Esophagus muscularis mucosa (tissue), 4 donors: Measurements from ENCODE around the gene PLPP4. TPM values are rescaled to one million over a fixed set of nuclear protein-coding genes. Genes with fewer than 3 reads are reported as not detected.

Experiments used
- DNase-seq: peaks from one replicate; pipeline ENCODE4 v3.0.0-alpha.2; 2017; ENCODE audit errors: extremely low spot score
- H3K27ac ChIP-seq, 4 donors: fragments of 200-600 bp; sonication (generic); replicated peaks in 1 of 4; 1 replicate in 3 of 4; 2 replicates in 1 of 4; pipeline ENCODE4 v1.5.1; 2016 to 2019; ENCODE audit warnings: mild to moderate bottlenecking in 1 of 4
- H3K27me3 ChIP-seq, 4 donors: fragments of 200-600 bp; sonication (generic); one replicate each; pipeline versions ENCODE4 v1.5.1 to v1.6.0; 2016 to 2019
- H3K36me3 ChIP-seq, 4 donors: fragments of 200-600 bp; sonication (generic); one replicate each; pipeline ENCODE4 v1.5.1; 2016 to 2019
- H3K4me1 ChIP-seq, 4 donors: fragments of 200-600 bp; sonication (generic); one replicate each; pipeline ENCODE4 v1.5.1; 2016 to 2019
- H3K4me3 ChIP-seq, 4 donors: fragments of 200-600 bp; sonication (generic); 1 replicate in 2 of 4; 2 replicates in 2 of 4; pipeline ENCODE4 v1.5.1; 2016 to 2019; ENCODE audit warnings: mild to moderate bottlenecking in 4 of 4, moderate library complexity in 1 of 4
- H3K9me3 ChIP-seq, 4 donors: fragments of 200-600 bp; sonication (generic); 1 replicate in 3 of 4; 2 replicates in 1 of 4; pipeline ENCODE4 v1.5.1; 2016 to 2019
- EP300 ChIP-seq: sonication (generic); formaldehyde crosslinking; IDR thresholded peaks from one replicate; pipeline ENCODE4 v1.6.1; 2017; ENCODE audit warnings: antibody characterized with exemption
- POLR2A ChIP-seq: fragments of 450-650 bp; IDR thresholded peaks from one replicate; pipeline ENCODE4 v1.6.1; 2017; ENCODE audit warnings: antibody characterized with exemption, moderate library complexity, mild to moderate bottlenecking, low read depth
- POLR2AphosphoS5 ChIP-seq, 2 donors: sonication (generic); formaldehyde crosslinking; IDR thresholded peaks; one replicate each; pipeline ENCODE4 v1.6.1; 2017; ENCODE audit warnings: antibody characterized with exemption in 2 of 2
- WGBS: methylation state at CpG from one replicate; pipeline ENCODE4 v1.1.5; 2018; 5-methylcytosine and 5-hydroxymethylcytosine counted together
- intact Hi-C: fragments of 100-400 bp; cut with DNase I; formaldehyde crosslinking; loops from one replicate; pipeline ENCODE4 v1.15.1; 2023
- total RNA-seq, 4 donors: library from RNA; depleted of rRNA; stranded (reverse); fragments of >200 nt; gene quantifications; one replicate each; pipeline versions ENCODE4 v1.1.0 to v1.2.1, GENCODE V29; 2016
- TF ChIP-seq, protein P1 (sequence below), 3 experiments: fragments of 200-600 bp in 2 of 3; fragments of 450-650 bp in 1 of 3; sonication (generic) in 2 of 3; IDR thresholded peaks; one replicate each; pipeline ENCODE4 v1.5.1; 2017 to 2019; ENCODE audit warnings: antibody characterized with exemption in 3 of 3, mild to moderate bottlenecking in 2 of 3, moderate library complexity in 1 of 3

PLPP4 gene
- total RNA-seq, 4 donors from 2014 or later, result 0.84 to 2.1 (median 1.3) TPM

- H3K27ac ChIP-seq, result no peak overlapping the region
- H3K36me3 ChIP-seq, result no peaks in the 10 kb centered on the region
- TF ChIP-seq POLR2AphosphoS5 (IDR thresholded peaks at IDR 0.05) (no peak), EP300 (no peak), POLR2A (no peak)
- TF ChIP-seq, protein P1, sequence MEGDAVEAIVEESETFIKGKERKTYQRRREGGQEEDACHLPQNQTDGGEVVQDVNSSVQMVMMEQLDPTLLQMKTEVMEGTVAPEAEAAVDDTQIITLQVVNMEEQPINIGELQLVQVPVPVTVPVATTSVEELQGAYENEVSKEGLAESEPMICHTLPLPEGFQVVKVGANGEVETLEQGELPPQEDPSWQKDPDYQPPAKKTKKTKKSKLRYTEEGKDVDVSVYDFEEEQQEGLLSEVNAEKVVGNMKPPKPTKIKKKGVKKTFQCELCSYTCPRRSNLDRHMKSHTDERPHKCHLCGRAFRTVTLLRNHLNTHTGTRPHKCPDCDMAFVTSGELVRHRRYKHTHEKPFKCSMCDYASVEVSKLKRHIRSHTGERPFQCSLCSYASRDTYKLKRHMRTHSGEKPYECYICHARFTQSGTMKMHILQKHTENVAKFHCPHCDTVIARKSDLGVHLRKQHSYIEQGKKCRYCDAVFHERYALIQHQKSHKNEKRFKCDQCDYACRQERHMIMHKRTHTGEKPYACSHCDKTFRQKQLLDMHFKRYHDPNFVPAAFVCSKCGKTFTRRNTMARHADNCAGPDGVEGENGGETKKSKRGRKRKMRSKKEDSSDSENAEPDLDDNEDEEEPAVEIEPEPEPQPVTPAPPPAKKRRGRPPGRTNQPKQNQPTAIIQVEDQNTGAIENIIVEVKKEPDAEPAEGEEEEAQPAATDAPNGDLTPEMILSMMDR (IDR thresholded peaks at IDR 0.05), result no peak
- 73% methylated on average over 2 of the region's 2 CpGs for WGBS
- peak; percentile 68 for DNase-seq
- no peaks in the 10 kb centered on the region for H3K9me3 ChIP-seq
- intact Hi-C loops, result no loop called here
- H3K4me3 ChIP-seq, result no peak overlapping the region
- peaks cover 0 to 27% (median 0%) of the 10 kb centered on the region in 4 donors for H3K27me3 ChIP-seq
- H3K4me1 ChIP-seq, result no peaks in the 10 kb centered on the region
Measured at GRCh38 chr10:120515741-120516140, 58.7 kb downstream of the PLPP4 start.

DNA sequence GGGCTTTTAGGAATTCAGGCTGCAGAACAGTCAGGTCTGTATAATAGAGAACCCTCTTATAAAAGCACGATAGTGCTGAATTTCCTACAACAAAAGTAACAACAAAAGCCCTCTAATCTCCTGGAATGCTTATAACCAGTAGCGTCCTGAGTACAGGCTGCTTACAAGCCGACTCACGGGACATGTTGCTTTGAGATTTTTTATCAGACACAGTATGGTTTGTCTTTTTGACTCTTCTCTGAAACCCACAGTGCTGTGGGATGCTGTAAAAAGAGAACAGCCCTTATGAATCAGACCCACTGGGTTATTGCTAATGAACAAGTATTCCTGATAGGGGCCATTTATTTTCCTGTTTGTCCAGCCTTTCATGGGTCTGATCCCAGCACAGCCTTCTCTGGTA is 59.4 kb downstream of the PLPP4 start:
- no peaks in the 10 kb centered on the region for H3K36me3 ChIP-seq
- DNase-seq, result peak; percentile 14
- TF ChIP-seq, protein P1 (IDR thresholded peaks at IDR 0.05), result no peak
- TF ChIP-seq EP300 (no peak), POLR2A (no peak), POLR2AphosphoS5 (IDR thresholded peaks at IDR 0.05) (no peak)
- H3K27me3 ChIP-seq, result peaks cover 0 to 27% (median 0%) of the 10 kb centered on the region in 4 donors
- H3K4me3 ChIP-seq, result no peak overlapping the region
- no peak overlapping the region for H3K27ac ChIP-seq
- intact Hi-C loops, result no loop called here
- H3K4me1 ChIP-seq, result no peaks in the 10 kb centered on the region
- H3K9me3 ChIP-seq, result no peaks in the 10 kb centered on the region
- 80% methylated on average over 4 of the region's 4 CpGs for WGBS

DNA sequence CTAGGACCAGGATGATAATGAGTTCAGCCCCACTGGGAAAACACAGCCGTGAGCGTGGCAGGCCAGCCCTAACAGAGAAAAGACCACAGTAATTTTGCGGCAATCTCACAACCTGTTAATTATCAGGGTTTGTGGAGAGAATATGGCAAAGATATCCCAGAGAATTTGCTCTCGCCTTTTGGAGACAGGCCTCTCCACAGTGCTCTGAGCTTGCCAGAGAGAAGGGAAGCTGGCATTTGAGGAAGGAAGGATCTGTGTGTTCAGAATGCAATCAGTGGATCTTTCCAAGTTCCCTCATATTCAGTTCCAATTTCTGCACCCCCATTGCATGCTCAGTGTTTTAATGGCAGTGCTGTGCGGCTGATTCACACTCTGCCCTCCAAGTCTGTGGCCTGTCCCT is 60.2 kb downstream of the PLPP4 start:
- TF ChIP-seq, protein P1 (IDR thresholded peaks at IDR 0.05), result no peak
- TF ChIP-seq EP300 (no peak), POLR2AphosphoS5 (IDR thresholded peaks at IDR 0.05) (no peak)
- WGBS, result 72% methylated on average over 5 of the region's 5 CpGs
- no peaks in the 10 kb centered on the region for H3K36me3 ChIP-seq
- H3K4me3 ChIP-seq, result no peak overlapping the region
- DNase-seq, result peak; percentile 60
- no peaks in the 10 kb centered on the region for H3K4me1 ChIP-seq
- peaks cover 0 to 25% (median 0%) of the 10 kb centered on the region in 4 donors for H3K27me3 ChIP-seq
- no peak overlapping the region for H3K27ac ChIP-seq
- intact Hi-C loops, result no loop called here
- no peaks in the 10 kb centered on the region for H3K9me3 ChIP-seq

GRCh38 chr10:120517881-120518484 is 61.0 kb downstream of the PLPP4 start:
- H3K4me1 ChIP-seq, result no peaks in the 10 kb centered on the region
- no peak overlapping the region for H3K4me3 ChIP-seq
- H3K27me3 ChIP-seq, result peaks cover 0 to 17% (median 0%) of the 10 kb centered on the region in 4 donors
- 91% methylated on average over 9 of the region's 9 CpGs for WGBS
- H3K36me3 ChIP-seq, result no peaks in the 10 kb centered on the region
- H3K27ac ChIP-seq, result no peak overlapping the region
- no peak for TF ChIP-seq EP300
- TF ChIP-seq, protein P1 (IDR thresholded peaks at IDR 0.05), result no peak
- TF ChIP-seq POLR2A, result no peak
- no peak for TF ChIP-seq POLR2AphosphoS5 (IDR thresholded peaks at IDR 0.05)
- H3K9me3 ChIP-seq, result no peaks in the 10 kb centered on the region
- intact Hi-C loops, result no loop called here
- DNase-seq, result peak; percentile 79

GRCh38 chr10:120521880-120522279 is 64.9 kb downstream of the PLPP4 start:
- no peak overlapping the region for H3K27ac ChIP-seq
- H3K9me3 ChIP-seq, result no peaks in the 10 kb centered on the region
- H3K4me3 ChIP-seq, result no peak overlapping the region
- H3K4me1 ChIP-seq, result no peaks in the 10 kb centered on the region
- no peak for TF ChIP-seq EP300
- TF ChIP-seq POLR2A, result no peak
- TF ChIP-seq, protein P1 (IDR thresholded peaks at IDR 0.05), result no peak
- no peak for TF ChIP-seq POLR2AphosphoS5 (IDR thresholded peaks at IDR 0.05)
- DNase-seq, result peak; percentile 45
- 53% methylated on average over 3 of the region's 3 CpGs for WGBS
- H3K27me3 ChIP-seq, result no peaks in the 10 kb centered on the region
- H3K36me3 ChIP-seq, result no peaks in the 10 kb centered on the region
- intact Hi-C loops, result no loop called here
